ENCODE results near the gene TAOK1.

TAOK1 gene

GRCh38 chr17:29359777-29360176 lies 30.4 kb upstream of the TAOK1 start:
- Histone ChIP-seq H3K27me3 (replicated peaks in 2 of 5; ENCODE audit: control insufficient read depth in 4 of 5, insufficient read depth in 5 of 5, low read length in 4 of 5) (no peaks in the 10 kb centered on the region), H3K27ac (ENCODE audit: insufficient read depth in 1 of 2, low read depth in 1 of 2, low read length in 2 of 2, poor library complexity in 1 of 2, severe bottlenecking in 2 of 2) (no peak overlapping the region), H3K4me1 (ENCODE audit: control extremely low read depth in 1 of 4, control insufficient read depth in 4 of 4, insufficient read depth in 4 of 4, low read length in 3 of 4) (peaks cover 0 to 14% (median 4%) of the 10 kb centered on the region in 4 experiments), H3K36me3 (ENCODE audit: control insufficient read depth in 4 of 4, insufficient read depth in 4 of 4, low read length in 3 of 4) (no peaks in the 10 kb centered on the region), H3K4me3 (ENCODE audit: control insufficient read depth in 1 of 7, extremely low read depth in 1 of 7, insufficient read depth in 4 of 7, low read depth in 2 of 7, low read length in 6 of 7) (no peak overlapping the region), H3K9me3 (ENCODE audit: control extremely low read depth in 1 of 5, control insufficient read depth in 4 of 5, insufficient read depth in 2 of 5, low read depth in 1 of 5, low read length in 4 of 5) (no peaks in the 10 kb centered on the region)
- no CpG with 5 or more reads among the region's 3 CpGs for WGBS (ENCODE audit: insufficient coverage)
- ChIA-PET CTCF (interaction anchor here (0.7 to 1.8 kb wide), 2 partner anchors 10 to 643 kb away, joined by 3 to 6 read pairs; no protein-coding TSS in a partner anchor), POLR2A (interaction anchor here (0.7 kb wide), 1 partner anchor 102 kb away, joined by 3 read pairs; no protein-coding TSS in a partner anchor)
- no peak for DNase-seq

GRCh38 chr17:29363716-29364115 lies 26.4 kb upstream of the TAOK1 start:
- CTCF ChIA-PET: no interaction called here
- Histone ChIP-seq H3K9me3 (ENCODE audit: control extremely low read depth in 1 of 5, control insufficient read depth in 4 of 5, insufficient read depth in 2 of 5, low read depth in 1 of 5, low read length in 4 of 5) (no peaks in the 10 kb centered on the region), H3K4me3 (ENCODE audit: control insufficient read depth in 1 of 7, extremely low read depth in 1 of 7, insufficient read depth in 4 of 7, low read depth in 2 of 7, low read length in 6 of 7) (no peak overlapping the region), H3K27ac (ENCODE audit: insufficient read depth in 1 of 2, low read depth in 1 of 2, low read length in 2 of 2, poor library complexity in 1 of 2, severe bottlenecking in 2 of 2) (no peak overlapping the region), H3K27me3 (replicated peaks in 2 of 5; ENCODE audit: control insufficient read depth in 4 of 5, insufficient read depth in 5 of 5, low read length in 4 of 5) (no peaks in the 10 kb centered on the region), H3K4me1 (ENCODE audit: control extremely low read depth in 1 of 4, control insufficient read depth in 4 of 4, insufficient read depth in 4 of 4, low read length in 3 of 4) (peaks cover 0 to 2% (median under 1%) of the 10 kb centered on the region in 4 experiments), H3K36me3 (ENCODE audit: control insufficient read depth in 4 of 4, insufficient read depth in 4 of 4, low read length in 3 of 4) (no peaks in the 10 kb centered on the region)
- 88% methylated on average over 1 of the region's 2 CpGs for WGBS (ENCODE audit: insufficient coverage)
- no peak for DNase-seq
- POLR2A ChIA-PET: no interaction called here

- ChIA-PET POLR2A (interaction anchor here (0.6 kb wide), 1 partner anchor 11 kb away, joined by 3 read pairs; no protein-coding TSS in a partner anchor), CTCF (interaction anchor here (1.4 to 1.7 kb wide), 2 partner anchors 8 to 10 kb away, joined by 3 to 5 read pairs; no protein-coding TSS in a partner anchor)
- no peaks in the 10 kb centered on the region for H3K9me3 ChIP-seq (ENCODE audit: control extremely low read depth in 1 of 5, control insufficient read depth in 4 of 5, insufficient read depth in 2 of 5, low read depth in 1 of 5, low read length in 4 of 5)
- no peaks in the 10 kb centered on the region for H3K27me3 ChIP-seq (replicated peaks in 2 of 5; ENCODE audit: control insufficient read depth in 4 of 5, insufficient read depth in 5 of 5, low read length in 4 of 5)
- WGBS (ENCODE audit: insufficient coverage): 100% methylated on average over 1 of the region's 4 CpGs
- H3K4me3 ChIP-seq (ENCODE audit: control insufficient read depth in 1 of 7, extremely low read depth in 1 of 7, insufficient read depth in 4 of 7, low read depth in 2 of 7, low read length in 6 of 7): no peak overlapping the region
- DNase-seq: no peak
- H3K36me3 ChIP-seq (ENCODE audit: control insufficient read depth in 4 of 4, insufficient read depth in 4 of 4, low read length in 3 of 4): no peaks in the 10 kb centered on the region
- H3K4me1 ChIP-seq (ENCODE audit: control extremely low read depth in 1 of 4, control insufficient read depth in 4 of 4, insufficient read depth in 4 of 4, low read length in 3 of 4): peaks cover 0 to 9% (median 4%) of the 10 kb centered on the region in 4 experiments
- H3K27ac ChIP-seq (ENCODE audit: insufficient read depth in 1 of 2, low read depth in 1 of 2, low read length in 2 of 2, poor library complexity in 1 of 2, severe bottlenecking in 2 of 2): no peak overlapping the region
These were observed 25.5 kb upstream of the TAOK1 start for GRCh38 chr17:29364691-29365090.

- Histone ChIP-seq H3K27me3 (replicated peaks in 2 of 5; ENCODE audit: control insufficient read depth in 4 of 5, insufficient read depth in 5 of 5, low read length in 4 of 5) (no peaks in the 10 kb centered on the region), H3K27ac (ENCODE audit: insufficient read depth in 1 of 2, low read depth in 1 of 2, low read length in 2 of 2, poor library complexity in 1 of 2, severe bottlenecking in 2 of 2) (no peak overlapping the region), H3K36me3 (ENCODE audit: control insufficient read depth in 4 of 4, insufficient read depth in 4 of 4, low read length in 3 of 4) (no peaks in the 10 kb centered on the region), H3K4me3 (ENCODE audit: control insufficient read depth in 1 of 7, extremely low read depth in 1 of 7, insufficient read depth in 4 of 7, low read depth in 2 of 7, low read length in 6 of 7) (no peak overlapping the region), H3K9me3 (ENCODE audit: control extremely low read depth in 1 of 5, control insufficient read depth in 4 of 5, insufficient read depth in 2 of 5, low read depth in 1 of 5, low read length in 4 of 5) (no peaks in the 10 kb centered on the region), H3K4me1 (ENCODE audit: control extremely low read depth in 1 of 4, control insufficient read depth in 4 of 4, insufficient read depth in 4 of 4, low read length in 3 of 4) (peaks cover 0 to 12% (median 8%) of the 10 kb centered on the region in 4 experiments)
- DNase-seq: no peak
- ChIA-PET CTCF (interaction anchor here (1.4 to 3.0 kb wide), 2 partner anchors 28 to 169 kb away, joined by 4 to 11 read pairs; no protein-coding TSS in a partner anchor), POLR2A (no interaction called here)
These were observed 22.0 kb upstream of the TAOK1 start for GRCh38 chr17:29368161-29368560.

GRCh38 chr17:29368926-29369325 lies 21.2 kb upstream of the TAOK1 start:
- H3K27me3 ChIP-seq (replicated peaks in 2 of 5; ENCODE audit: control insufficient read depth in 4 of 5, insufficient read depth in 5 of 5, low read length in 4 of 5): no peaks in the 10 kb centered on the region
- POLR2A ChIA-PET: no interaction called here
- H3K27ac ChIP-seq (ENCODE audit: insufficient read depth in 1 of 2, low read depth in 1 of 2, low read length in 2 of 2, poor library complexity in 1 of 2, severe bottlenecking in 2 of 2): no peak overlapping the region
- peaks cover 0 to 12% (median 8%) of the 10 kb centered on the region in 4 experiments for H3K4me1 ChIP-seq (ENCODE audit: control extremely low read depth in 1 of 4, control insufficient read depth in 4 of 4, insufficient read depth in 4 of 4, low read length in 3 of 4)
- no peak overlapping the region for H3K4me3 ChIP-seq (ENCODE audit: control insufficient read depth in 1 of 7, extremely low read depth in 1 of 7, insufficient read depth in 4 of 7, low read depth in 2 of 7, low read length in 6 of 7)
- no peaks in the 10 kb centered on the region for H3K9me3 ChIP-seq (ENCODE audit: control extremely low read depth in 1 of 5, control insufficient read depth in 4 of 5, insufficient read depth in 2 of 5, low read depth in 1 of 5, low read length in 4 of 5)
- CTCF ChIA-PET: interaction anchor here (0.8 to 3.0 kb wide), 15 partner anchors 9 to 204 kb away, joined by 3 to 20 read pairs (median 7); no protein-coding TSS in a partner anchor
- no peaks in the 10 kb centered on the region for H3K36me3 ChIP-seq (ENCODE audit: control insufficient read depth in 4 of 4, insufficient read depth in 4 of 4, low read length in 3 of 4)
- no CpG with 5 or more reads among the region's 4 CpGs for WGBS (ENCODE audit: insufficient coverage)
- DNase-seq: no peak

- Histone ChIP-seq H3K4me1 (ENCODE audit: control extremely low read depth in 1 of 4, control insufficient read depth in 4 of 4, insufficient read depth in 4 of 4, low read length in 3 of 4) (peaks cover 0 to 16% (median 12%) of the 10 kb centered on the region in 4 experiments), H3K27me3 (replicated peaks in 2 of 5; ENCODE audit: control insufficient read depth in 4 of 5, insufficient read depth in 5 of 5, low read length in 4 of 5) (no peaks in the 10 kb centered on the region), H3K36me3 (ENCODE audit: control insufficient read depth in 4 of 4, insufficient read depth in 4 of 4, low read length in 3 of 4) (no peaks in the 10 kb centered on the region), H3K9me3 (ENCODE audit: control extremely low read depth in 1 of 5, control insufficient read depth in 4 of 5, insufficient read depth in 2 of 5, low read depth in 1 of 5, low read length in 4 of 5) (no peaks in the 10 kb centered on the region), H3K27ac (ENCODE audit: insufficient read depth in 1 of 2, low read depth in 1 of 2, low read length in 2 of 2, poor library complexity in 1 of 2, severe bottlenecking in 2 of 2) (no peak overlapping the region), H3K4me3 (ENCODE audit: control insufficient read depth in 1 of 7, extremely low read depth in 1 of 7, insufficient read depth in 4 of 7, low read depth in 2 of 7, low read length in 6 of 7) (peak overlapping the region in 1 of 7 experiments; percentile 35)
- ChIA-PET CTCF (interaction anchor here (0.5 to 3.0 kb wide), 39 partner anchors 10 to 319 kb away, joined by 3 to 20 read pairs (median 4); partner anchors contain the start of gene TP53I13), POLR2A (interaction anchor here (0.7 kb wide), 1 partner anchor 165 kb away, joined by 3 read pairs; no protein-coding TSS in a partner anchor)
- WGBS (ENCODE audit: insufficient coverage): 0% methylated on average over 5 of the region's 7 CpGs
- peak; percentile 73 to 84 (median 82) for DNase-seq
These were observed 20.1 kb upstream of the TAOK1 start for GRCh38 chr17:29369831-29370735.
